ENCODE data around the gene TTC16.

Gene TTC16

GRCh38 chr9:127722055-127722745 lies 6.3 kb downstream of the TTC16 start:
- DNase-seq = no peak

GRCh38 chr9:127723013-127723412 lies 7.1 kb downstream of the TTC16 start:
- no peak for DNase-seq

DNA sequence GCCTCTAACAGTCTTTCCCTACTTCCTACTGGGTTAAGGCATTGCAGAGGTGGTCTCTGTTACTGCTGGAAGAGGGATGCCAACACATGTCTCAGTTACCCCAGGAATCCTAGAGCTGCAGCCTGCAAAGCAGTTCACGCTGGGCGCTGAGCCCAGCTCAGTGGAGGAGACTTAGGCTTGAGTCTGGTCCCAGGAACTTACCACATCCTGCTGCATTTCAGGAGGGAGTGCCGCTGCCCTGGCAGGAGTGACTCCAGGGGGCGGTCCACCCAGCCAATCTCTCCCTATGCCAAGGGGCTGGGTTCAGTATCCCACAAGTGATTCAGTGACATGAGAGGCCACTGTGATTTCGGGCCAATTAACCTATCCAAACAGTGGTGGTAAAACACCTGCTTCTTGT lies 7.6 kb downstream of the TTC16 start:
- no peak for DNase-seq

- no peak for DNase-seq
These were observed 8.1 kb downstream of the TTC16 start for GRCh38 chr9:127724012-127724411.

GRCh38 chr9:127726871-127727270 lies 11.0 kb downstream of the TTC16 start:
- no peak for DNase-seq

DNA sequence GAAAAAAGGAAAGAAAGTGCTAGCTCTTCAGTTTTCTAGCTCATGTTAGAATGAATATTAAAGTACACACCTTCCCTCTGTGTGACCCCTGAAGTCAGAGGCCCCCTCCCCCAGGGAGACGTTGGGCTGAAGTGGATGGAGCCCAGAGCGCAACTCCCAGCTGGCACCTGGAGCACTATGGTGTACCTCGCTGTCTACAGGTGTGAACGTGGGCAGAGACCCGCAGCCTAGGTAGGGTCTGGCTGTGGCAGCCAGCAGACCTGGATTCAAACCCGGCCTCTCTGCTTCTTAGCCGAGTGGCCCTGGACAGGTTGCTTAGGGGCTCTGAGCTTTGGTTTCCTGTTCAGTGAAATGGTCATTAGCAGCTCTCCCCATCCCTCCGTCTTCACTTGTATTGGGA lies 12.9 kb downstream of the TTC16 start:
- no peak for DNase-seq

GRCh38 chr9:127729522-127730256 lies 13.8 kb downstream of the TTC16 start:
- no peak for DNase-seq

DNA sequence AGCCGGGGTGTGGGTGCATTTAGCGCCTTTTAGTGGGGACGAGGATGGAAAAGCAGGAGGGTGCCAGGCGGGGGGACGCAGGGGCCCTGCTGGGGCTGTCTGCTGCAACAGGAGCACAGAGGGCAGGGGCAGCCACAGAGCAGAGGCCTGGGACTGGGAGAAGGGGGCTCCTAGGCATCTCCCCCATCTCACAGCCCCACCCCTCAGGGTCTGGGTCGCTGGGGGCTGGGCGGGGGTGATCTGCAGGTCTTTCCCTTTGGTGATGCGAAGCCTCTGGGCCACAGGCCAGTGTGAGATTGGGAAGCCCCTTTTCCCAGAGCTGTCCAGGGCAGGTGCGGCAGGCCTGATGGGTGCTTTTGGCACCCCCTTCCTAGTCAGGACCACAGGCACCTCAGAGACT lies 14.4 kb downstream of the TTC16 start:
- DNase-seq = no peak

DNA sequence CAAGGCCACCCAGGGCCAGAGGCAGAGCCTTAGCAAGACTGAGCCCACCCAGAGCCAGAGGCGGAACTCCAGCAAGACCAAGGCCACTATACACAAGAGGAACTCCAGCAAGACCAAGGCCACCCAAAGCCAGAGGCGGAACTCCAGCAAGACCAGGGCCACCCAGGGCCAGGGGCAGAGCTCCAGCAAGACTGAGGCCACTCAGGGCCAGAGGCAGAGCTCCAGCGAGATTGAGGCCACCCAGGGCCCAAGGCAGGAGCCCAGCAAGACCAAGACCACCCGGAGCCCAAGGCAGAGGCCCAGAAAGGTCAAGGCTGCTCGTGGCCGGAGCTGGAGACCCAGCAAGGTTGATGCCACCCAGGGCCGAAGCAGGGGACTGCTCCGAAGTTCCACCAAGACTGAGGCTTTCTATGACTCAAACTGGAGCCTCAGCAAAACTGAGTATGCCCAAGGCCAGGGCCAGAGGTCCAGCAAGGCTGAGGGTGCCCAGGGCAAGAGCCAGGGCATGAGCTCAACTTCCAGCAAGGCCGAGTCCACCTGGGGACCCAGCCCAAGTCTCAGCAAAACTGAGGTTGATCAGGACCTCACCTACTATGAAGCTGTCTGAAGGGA lies 15.0 kb downstream of the TTC16 start:
- no peak for DNase-seq

DNA sequence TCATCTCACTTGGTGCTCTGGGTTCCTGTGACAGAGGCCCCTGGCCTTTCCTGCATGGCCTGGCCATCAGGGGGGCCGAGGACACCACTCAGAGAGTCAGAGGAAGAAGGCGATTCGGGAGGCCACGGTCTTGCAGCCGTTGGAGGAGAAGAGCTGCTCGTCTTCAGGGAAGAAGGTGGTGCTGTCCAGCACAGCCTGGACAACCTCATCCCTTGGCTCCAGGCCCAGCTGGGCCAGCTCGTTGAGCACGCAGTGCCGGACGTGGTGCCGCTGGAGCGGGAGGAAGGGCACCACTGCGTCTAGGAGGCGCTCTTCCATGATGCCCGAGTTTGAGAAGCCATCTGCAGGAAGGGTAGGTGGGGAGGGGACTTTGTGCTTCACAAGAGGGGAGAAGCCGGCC lies 16.1 kb downstream of the TTC16 start:
- no peak for DNase-seq

DNA sequence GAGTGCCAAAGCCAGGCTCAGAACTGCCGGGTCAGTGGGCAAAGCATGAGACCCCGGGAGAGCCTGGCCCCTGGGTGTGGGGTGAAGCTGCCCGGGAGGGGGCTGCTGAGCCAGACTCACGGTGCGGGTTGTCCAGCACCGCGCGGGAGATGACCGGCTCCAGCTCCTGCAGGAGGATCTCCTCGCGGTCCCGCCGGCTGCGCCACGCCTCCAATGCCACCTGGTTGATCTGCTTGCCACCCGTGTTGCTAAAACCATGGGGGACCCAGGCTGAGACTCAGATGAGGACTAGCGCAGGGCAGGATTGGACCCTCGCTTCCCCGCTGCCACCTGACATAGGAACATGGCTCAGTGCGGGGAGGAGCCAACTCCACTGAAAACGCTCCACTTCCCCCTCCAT lies 16.6 kb downstream of the TTC16 start:
- DNase-seq = no peak

- DNase-seq = no peak
These were observed 17.7 kb downstream of the TTC16 start for GRCh38 chr9:127733614-127734013.

GRCh38 chr9:127734247-127734746 lies 18.4 kb downstream of the TTC16 start:
- no peak for DNase-seq

GRCh38 chr9:127734747-127735529 lies 19.1 kb downstream of the TTC16 start, which contains the start of gene TOR2A:
Gene TOR2A (minus strand): TSS chr9:127735294. CDS start chr9:127735270, 24 bp downstream.
- DNase-seq = peak; percentile 92 to 96

DNA sequence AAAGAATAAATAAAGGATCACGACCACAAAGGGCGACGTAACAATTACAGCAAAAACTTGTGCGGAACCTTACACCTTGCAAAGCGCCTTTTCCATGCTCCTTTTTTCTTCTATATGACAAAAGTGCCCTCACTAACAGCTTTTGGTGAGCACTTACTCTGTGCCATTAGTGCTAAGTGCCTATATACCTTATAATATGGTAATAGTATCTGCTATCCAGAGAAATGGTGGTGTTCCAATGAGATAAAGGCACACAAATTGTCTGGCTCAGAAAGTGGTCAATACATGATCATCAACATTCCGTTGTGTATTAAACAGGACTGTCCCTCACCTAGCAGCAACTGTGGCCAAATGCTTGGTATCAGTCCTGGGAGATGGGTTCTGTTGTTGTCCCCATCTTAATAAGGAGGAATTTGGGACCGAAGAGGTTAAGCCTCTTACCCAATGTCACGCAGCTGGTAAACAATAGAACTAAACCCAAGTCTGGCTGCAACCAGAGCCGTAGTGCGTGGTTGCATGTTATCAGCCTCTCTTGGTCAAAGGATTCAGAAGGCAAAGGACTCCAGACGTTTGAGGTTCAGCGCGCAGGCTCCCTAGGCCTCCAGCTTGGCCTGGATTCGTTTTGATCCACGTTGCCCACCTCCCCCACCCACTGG lies 19.8 kb downstream of the TTC16 start:
- no peak for DNase-seq

GRCh38 chr9:127738666-127739065 lies 22.8 kb downstream of the TTC16 start:
- DNase-seq = no peak

GRCh38 chr9:127739614-127740330 lies 23.9 kb downstream of the TTC16 start:
- DNase-seq = no peak

- no peak for DNase-seq
These were observed 26.1 kb downstream of the TTC16 start for GRCh38 chr9:127741831-127742434.

DNA sequence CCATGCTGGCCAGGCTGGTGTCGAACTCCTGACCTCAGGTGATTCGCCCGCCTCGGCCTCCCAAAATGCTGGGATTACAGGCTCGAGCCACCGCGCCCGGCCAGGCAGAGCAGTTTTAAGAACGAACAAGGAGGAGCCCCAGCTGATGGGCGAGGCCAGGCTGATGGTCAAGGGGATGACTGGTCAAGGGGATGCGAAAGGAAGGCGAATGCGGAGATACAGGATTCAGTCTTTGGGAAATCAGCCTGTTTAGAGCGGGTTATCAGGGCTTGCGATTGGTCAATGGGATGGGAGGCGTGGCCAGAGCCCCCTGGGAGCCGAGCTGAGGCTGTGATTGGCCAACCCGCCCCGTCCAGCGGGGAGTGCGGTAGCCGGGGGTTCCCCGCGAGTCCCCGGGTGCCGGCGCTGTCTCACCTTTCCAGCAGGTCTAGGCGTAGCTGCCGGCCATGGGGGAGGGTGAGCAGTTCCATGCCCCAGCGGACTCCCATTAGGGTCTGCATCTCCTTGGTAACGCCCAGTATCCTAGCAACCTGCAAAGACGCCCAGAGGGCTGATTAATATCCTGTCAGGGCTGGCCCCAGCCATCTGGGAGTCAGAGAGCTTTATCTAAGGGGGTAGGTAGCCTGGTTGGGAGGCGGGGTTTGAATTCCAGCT lies 26.7 kb downstream of the TTC16 start:
- DNase-seq = no peak

- DNase-seq = no peak
These were observed 28.7 kb downstream of the TTC16 start for GRCh38 chr9:127744398-127745110.
